ENCODE results near the gene BAIAP2. TPM values are rescaled to one million over a fixed set of nuclear protein-coding genes. Genes with fewer than 3 reads are reported as not detected.

BAIAP2 gene
- total RNA-seq, 4 donors from 2014 or later = 35.8 to 86.8 (median 42.1) TPM

GRCh38 chr17:81045590-81046095 lies 10.7 kb downstream of the BAIAP2 start:
- H3K27me3 ChIP-seq = no peaks in the 10 kb centered on the region
- intact Hi-C loops (cut with DNase I) = no loop called here
- peaks cover 35 to 78% of the 10 kb centered on the region in 2 donors for H3K4me1 ChIP-seq
- no peak for DNase-seq
- no peaks in the 10 kb centered on the region for H3K36me3 ChIP-seq
- 68 to 74% methylated on average over 5 to 7 of the region's 9 CpGs for WGBS, 2 donors
- no peak for TF ChIP-seq POLR2A (IDR thresholded peaks at IDR 0.05)
- TF ChIP-seq CTCF (IDR thresholded peaks at IDR 0.05) = no peak
- H3K9me3 ChIP-seq = no peaks in the 10 kb centered on the region
- no peak overlapping the region for H3K4me3 ChIP-seq (replicated peaks in 1 of 3)
- peak overlapping the region; percentile 89 to 90 (median 89) for H3K27ac ChIP-seq

- TF ChIP-seq CTCF (IDR thresholded peaks at IDR 0.05) (no peak), POLR2A (IDR thresholded peaks at IDR 0.05) (no peak)
- Histone ChIP-seq H3K4me1 (peaks cover 29 to 75% of the 10 kb centered on the region in 2 donors), H3K27me3 (no peaks in the 10 kb centered on the region), H3K4me3 (replicated peaks in 1 of 3) (no peak overlapping the region), H3K27ac (peak overlapping the region in 2 of 3 donors; percentile 89), H3K36me3 (no peaks in the 10 kb centered on the region), H3K9me3 (no peaks in the 10 kb centered on the region)
- intact Hi-C loops (cut with DNase I) = no loop called here
- 86 to 91% methylated on average over 10 to 17 of the region's 17 CpGs for WGBS, 2 donors
- no peak for DNase-seq
Measured at GRCh38 chr17:81046132-81046769, 11.3 kb downstream of the BAIAP2 start.

- 88 to 92% methylated on average over 16 to 18 of the region's 18 CpGs for WGBS, 2 donors
- peaks cover 29 to 78% of the 10 kb centered on the region in 2 donors for H3K4me1 ChIP-seq
- intact Hi-C loops (cut with DNase I) = no loop called here
Measured at GRCh38 chr17:81046770-81047359, 11.9 kb downstream of the BAIAP2 start.

GRCh38 chr17:81048827-81049371 lies 13.9 kb downstream of the BAIAP2 start:
- H3K36me3 ChIP-seq = no peaks in the 10 kb centered on the region
- H3K4me1 ChIP-seq = peaks cover 20 to 68% of the 10 kb centered on the region in 2 donors
- DNase-seq = no peak
- H3K4me3 ChIP-seq (replicated peaks in 1 of 3) = no peak overlapping the region
- no peak overlapping the region for H3K27ac ChIP-seq
- TF ChIP-seq CTCF (IDR thresholded peaks at IDR 0.05) (no peak), POLR2A (IDR thresholded peaks at IDR 0.05) (no peak)
- intact Hi-C loops (cut with DNase I) = no loop called here
- no peaks in the 10 kb centered on the region for H3K27me3 ChIP-seq
- H3K9me3 ChIP-seq = no peaks in the 10 kb centered on the region
- WGBS, 2 donors = 91% methylated on average over 18 to 25 of the region's 28 CpGs

More at GRCh38 chr17:81046770-81047359, 11.9 kb downstream of the BAIAP2 start:
- peak overlapping the region in 1 of 3 donors; percentile 89 for H3K27ac ChIP-seq
- DNase-seq = no peak
- no peaks in the 10 kb centered on the region for H3K36me3 ChIP-seq
- H3K4me3 ChIP-seq (replicated peaks in 1 of 3) = no peak overlapping the region
- H3K27me3 ChIP-seq = no peaks in the 10 kb centered on the region
- TF ChIP-seq POLR2A (IDR thresholded peaks at IDR 0.05) (no peak), CTCF (IDR thresholded peaks at IDR 0.05) (no peak)
- H3K9me3 ChIP-seq = no peaks in the 10 kb centered on the region

Measured in thyroid gland (tissue), 4 donors.